Stomach (tissue), 9 donors: ENCODE data around the gene TNRC18. TPM values are rescaled to one million over a fixed set of nuclear protein-coding genes. Genes with fewer than 3 reads are reported as not detected.

Experiments used
- DNase-seq, 2 donors: peaks; one replicate each; pipeline versions ENCODE4 v3.0.0 to v3.0.0-alpha.2; 2013 to 2019
- H3K27ac ChIP-seq, 5 donors: fragments of 200-600 bp in 4 of 5; sonication (generic) in 4 of 5; one replicate each; pipeline ENCODE4 v1.5.1; 2013 to 2019; ENCODE audit warnings: mild to moderate bottlenecking in 1 of 5, moderate library complexity in 1 of 5
- H3K27me3 ChIP-seq, 3 donors: fragments of 200-600 bp; sonication (generic); one replicate each; pipeline ENCODE4 v1.5.1; 2017 to 2019; ENCODE audit warnings: mixed run types in 1 of 3
- H3K36me3 ChIP-seq, 4 donors: fragments of 200-600 bp; sonication (generic); 1 replicate in 3 of 4; 2 replicates in 1 of 4; pipeline ENCODE4 v1.5.1; 2016 to 2019
- H3K4me1 ChIP-seq, 4 donors: fragments of 200-600 bp; sonication (generic); one replicate each; pipeline ENCODE4 v1.5.1; 2016 to 2019
- H3K4me3 ChIP-seq, 4 donors: fragments of 200-600 bp; sonication (generic) in 3 of 4; one replicate each; pipeline ENCODE4 v1.5.1; 2016 to 2019; ENCODE audit warnings: mild to moderate bottlenecking in 1 of 4
- H3K9me3 ChIP-seq, 4 donors: fragments of 200-600 bp; sonication (generic); one replicate each; pipeline ENCODE4 v1.5.1; 2016 to 2019
- CTCF ChIP-seq, 7 experiments: fragments of 450-650 bp in 4 of 7; fragments of 200-600 bp in 3 of 7; sonication (generic) in 3 of 7; IDR thresholded peaks; one replicate each; pipeline ENCODE4 v1.5.1; 2016 to 2019; ENCODE audit warnings: antibody characterized with exemption in 7 of 7, control low read depth in 2 of 7, mild to moderate bottlenecking in 1 of 7
- EP300 ChIP-seq: sonication (generic); formaldehyde crosslinking; IDR thresholded peaks from one replicate; pipeline ENCODE4 v1.6.1; 2017; ENCODE audit warnings: antibody characterized with exemption
- POLR2A ChIP-seq, 4 donors: fragments of 450-650 bp; IDR thresholded peaks; one replicate each; pipeline ENCODE4 v1.6.1; 2016; ENCODE audit warnings: antibody characterized with exemption in 4 of 4, control low read depth in 2 of 4, mild to moderate bottlenecking in 1 of 4, moderate library complexity in 1 of 4
- POLR2AphosphoS5 ChIP-seq, 3 donors: sonication (generic); formaldehyde crosslinking; IDR thresholded peaks; one replicate each; pipeline ENCODE4 v1.6.1; 2016; ENCODE audit warnings: antibody characterized with exemption in 3 of 3
- WGBS, 5 donors: extraction: QIAGEN DNeasy Blood & Tissue Kit in 3 of 5; methylation state at CpG; one replicate each; pipeline versions ENCODE4 v1.1.5 to v1.1.7; 2013 to 2018; 5-methylcytosine and 5-hydroxymethylcytosine counted together
- intact Hi-C: fragments of 100-400 bp; cut with DNase I; formaldehyde crosslinking; loops from one replicate; pipeline ENCODE4 v1.15.1; 2023; ENCODE audit warnings: low total_unique reads
- polyA plus RNA-seq, 3 donors: library from polyadenylated mRNA; stranded (reverse); fragments of 200-250 nt; gene quantifications; one replicate each; pipeline ENCODE4 v1.2.3, GENCODE V29; 2013
- total RNA-seq, 5 donors: library from RNA; depleted of rRNA; stranded (reverse); fragments of >200 nt; gene quantifications; one replicate each; pipeline versions ENCODE4 v1.1.0 to v1.2.3, GENCODE V29; 2014 to 2016
- donor health status: healthy with polysubstance abuse.
- donor health status: Bipolar disorder and iron deficiency.
- donor health status: healthy.

Gene TNRC18
- total and polyA plus RNA-seq, 8 donors, result 8.5 to 463 (median 81.8) TPM

GRCh38 chr7:5442757-5443305 lies 19.2 kb upstream of the TNRC18 start:
- Histone ChIP-seq H3K27ac (no peak overlapping the region), H3K4me3 (no peak overlapping the region), H3K36me3 (no peaks in the 10 kb centered on the region), H3K9me3 (no peaks in the 10 kb centered on the region), H3K4me1 (peaks cover 0 to 9% (median 2%) of the 10 kb centered on the region in 4 donors), H3K27me3 (no peaks in the 10 kb centered on the region)
- 84 to 91% (median 88%) methylated on average over 12 to 20 of the region's 20 CpGs for WGBS, 5 donors
- no peak for DNase-seq
- TF ChIP-seq EP300 (no peak), POLR2AphosphoS5 (IDR thresholded peaks at IDR 0.05) (no peak), POLR2A (IDR thresholded peaks at IDR 0.05) (no peak), CTCF (IDR thresholded peaks at IDR 0.05) (no peak)
- intact Hi-C loops, result no loop called here

GRCh38 chr7:5441840-5442503 lies 18.3 kb upstream of the TNRC18 start:
- no peaks in the 10 kb centered on the region for H3K36me3 ChIP-seq
- 70 to 81% (median 71%) methylated on average over 11 of the region's 11 CpGs for WGBS, 5 donors
- no peak overlapping the region for H3K4me3 ChIP-seq

DNA sequence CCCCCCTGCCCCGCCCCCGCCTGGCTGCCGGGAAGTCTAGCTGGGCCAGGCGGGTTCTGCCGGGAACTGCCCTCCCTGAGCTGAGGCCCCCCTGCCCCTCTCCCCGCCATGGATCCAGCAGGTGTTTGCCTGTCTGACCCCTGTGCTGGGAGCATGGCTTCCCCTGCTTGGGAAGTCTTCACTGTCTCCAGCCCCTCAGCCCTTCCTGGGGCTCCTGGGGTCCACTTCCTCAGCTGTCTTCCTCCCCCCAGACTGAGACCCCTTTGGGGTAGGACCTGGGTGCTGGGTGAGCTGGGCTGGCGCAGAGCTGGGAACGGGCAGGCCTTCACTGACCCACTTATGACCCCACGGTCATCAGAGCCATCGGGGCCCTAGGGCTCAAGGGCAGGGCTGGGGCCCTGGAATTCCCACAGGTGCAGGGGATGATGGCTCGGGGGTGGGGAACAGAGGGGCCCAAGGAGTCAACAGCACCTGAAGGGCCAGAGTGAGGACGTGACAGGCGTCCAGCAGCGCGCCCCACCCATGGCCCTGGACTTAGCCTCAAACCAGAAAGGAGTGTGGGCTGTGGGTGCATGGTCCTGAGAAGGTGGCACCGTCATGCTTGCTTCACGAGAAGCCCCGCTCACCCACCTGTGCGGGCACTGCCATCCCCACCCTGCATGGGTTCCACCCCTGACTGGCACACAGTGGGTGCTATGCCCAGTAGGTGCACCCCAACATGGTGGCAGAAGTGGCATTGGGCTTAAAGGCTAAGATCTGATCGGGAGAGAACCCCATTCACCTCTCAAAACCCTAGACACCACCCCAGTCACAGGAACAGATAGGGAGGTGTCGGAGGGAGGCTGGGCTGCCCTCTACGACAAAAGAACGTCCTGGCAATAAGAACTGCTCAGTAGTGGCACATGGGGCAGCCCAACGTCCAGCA lies 16.2 kb upstream of the TNRC18 start:
- no peaks in the 10 kb centered on the region for H3K27me3 ChIP-seq
- no peak overlapping the region for H3K27ac ChIP-seq
- H3K36me3 ChIP-seq, result no peaks in the 10 kb centered on the region
- no peak for DNase-seq
- H3K4me3 ChIP-seq, result no peak overlapping the region
- intact Hi-C loops, result no loop called here
- 75 to 90% (median 84%) methylated on average over 19 to 24 of the region's 24 CpGs for WGBS, 5 donors
- H3K4me1 ChIP-seq, result peaks cover 0 to 9% (median 2%) of the 10 kb centered on the region in 4 donors
- no peak for TF ChIP-seq POLR2AphosphoS5 (IDR thresholded peaks at IDR 0.05)
- TF ChIP-seq POLR2A (IDR thresholded peaks at IDR 0.05), result no peak
- no peak for TF ChIP-seq CTCF (IDR thresholded peaks at IDR 0.05)
- TF ChIP-seq EP300, result no peak
- H3K9me3 ChIP-seq, result peaks cover 0 to 7% (median 0%) of the 10 kb centered on the region in 4 donors

More at GRCh38 chr7:5441840-5442503, 18.3 kb upstream of the TNRC18 start:
- intact Hi-C loops, result no loop called here
- Histone ChIP-seq H3K27me3 (no peaks in the 10 kb centered on the region), H3K27ac (no peak overlapping the region), H3K4me1 (peaks cover 0 to 9% (median 2%) of the 10 kb centered on the region in 4 donors), H3K9me3 (peaks cover 0 to 7% (median 0%) of the 10 kb centered on the region in 4 donors)
- no peak for DNase-seq
- TF ChIP-seq EP300 (no peak), CTCF (IDR thresholded peaks at IDR 0.05) (no peak), POLR2AphosphoS5 (IDR thresholded peaks at IDR 0.05) (no peak), POLR2A (IDR thresholded peaks at IDR 0.05) (no peak)

DNA sequence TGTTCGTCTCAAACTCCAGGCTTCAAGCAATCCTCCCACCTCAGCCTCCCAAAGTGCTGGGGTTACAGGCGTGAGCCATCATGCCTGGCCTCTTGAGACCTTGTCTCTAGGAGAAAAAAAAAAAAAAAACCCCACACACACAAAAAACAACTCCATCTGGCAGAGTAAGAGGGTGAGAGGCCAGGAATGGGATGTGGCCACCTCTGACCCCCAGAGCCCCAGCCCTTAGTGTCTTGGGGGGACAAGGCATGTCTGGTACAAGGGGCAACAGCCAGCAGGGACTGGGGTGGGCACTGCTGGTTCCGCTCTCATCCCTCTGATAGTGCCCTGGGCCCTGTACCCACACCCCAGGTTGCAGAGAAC lies 15.6 kb upstream of the TNRC18 start:
- TF ChIP-seq POLR2AphosphoS5 (IDR thresholded peaks at IDR 0.05), result no peak
- TF ChIP-seq CTCF (IDR thresholded peaks at IDR 0.05), result no peak
- no peak for TF ChIP-seq POLR2A (IDR thresholded peaks at IDR 0.05)
- TF ChIP-seq EP300, result no peak
- Histone ChIP-seq H3K36me3 (no peaks in the 10 kb centered on the region), H3K27ac (no peak overlapping the region), H3K4me3 (no peak overlapping the region), H3K9me3 (peaks cover 0 to 7% (median 0%) of the 10 kb centered on the region in 4 donors), H3K4me1 (peaks cover 0 to 9% (median 2%) of the 10 kb centered on the region in 4 donors), H3K27me3 (no peaks in the 10 kb centered on the region)
- WGBS, 5 donors, result 75 to 96% (median 88%) methylated on average over 3 of the region's 3 CpGs
- DNase-seq, result no peak
- intact Hi-C loops, result no loop called here
